Thoracic aorta (tissue), 2 donors: ENCODE results near the gene BEST1. TPM values are rescaled to one million over a fixed set of nuclear protein-coding genes. Genes with fewer than 3 reads are reported as not detected.

Experiments
- ATAC-seq: fragments of 150-250 bp; one replicate; pipeline ENCODE4 v1.8.0; 2017; ENCODE audit warnings: low read depth; ENCODE audit not compliant: insufficient number of reproducible peaks, low FRiP score
- DNase-seq: peaks from one replicate; pipeline ENCODE4 v3.0.0-alpha.2; 2020; ENCODE audit warnings: low spot score
- H3K27ac ChIP-seq, 2 donors: fragments of 200-600 bp; sonication (generic); 1 replicate in 1 of 2; 2 replicates in 1 of 2; pipeline ENCODE4 v1.5.1; 2016; ENCODE audit warnings: mild to moderate bottlenecking in 2 of 2, moderate library complexity in 2 of 2
- H3K27me3 ChIP-seq: fragments of 200-600 bp; sonication (generic); replicated peaks from 2 replicates; pipeline ENCODE4 v1.6.0; 2016; ENCODE audit warnings: mild to moderate bottlenecking; ENCODE audit not compliant: insufficient read depth
- H3K36me3 ChIP-seq: fragments of 200-600 bp; sonication (generic); one replicate; pipeline ENCODE4 v1.5.1; 2016
- H3K4me1 ChIP-seq, 2 donors: fragments of 200-600 bp; sonication (generic); 1 replicate in 1 of 2; 2 replicates in 1 of 2; pipeline versions ENCODE4 v1.5.1 to v1.6.0; 2016; ENCODE audit warnings: low read depth in 2 of 2, mild to moderate bottlenecking in 1 of 2; ENCODE audit not compliant: control insufficient read depth in 1 of 2
- H3K4me3 ChIP-seq: fragments of 200-600 bp; sonication (generic); 2 replicates; pipeline ENCODE4 v1.5.1; 2016; ENCODE audit warnings: mild to moderate bottlenecking
- H3K9me3 ChIP-seq: fragments of 200-600 bp; sonication (generic); 2 replicates; pipeline ENCODE4 v1.5.1; 2016
- CTCF ChIP-seq: fragments of 200-600 bp; sonication (generic); IDR thresholded peaks from one replicate; pipeline ENCODE4 v1.5.1; 2019; ENCODE audit warnings: antibody characterized with exemption
- total RNA-seq, 2 donors: library from RNA; depleted of rRNA; stranded (reverse); fragments of >200 nt; gene quantifications; one replicate each; pipeline versions ENCODE4 v1.1.0 to v1.2.3, GENCODE V29; 2016

Gene BEST1
- total RNA-seq, 2 donors from 2014 or later = 4.7 to 8.0 TPM

GRCh38 chr11:61917334-61918109, 32.6 kb upstream of the BEST1 start, which contains the start of gene RAB3IL1:
TSS of gene RAB3IL1 (minus strand) at chr11:61917566. CDS start at chr11:61917367, 199 bp downstream.
- H3K36me3 ChIP-seq = no peaks in the 10 kb centered on the region
- no peaks in the 10 kb centered on the region for H3K9me3 ChIP-seq
- H3K4me1 ChIP-seq = peaks cover 0 to 9% of the 10 kb centered on the region in 2 donors
- H3K4me3 ChIP-seq = peak within 1 kb of the TSS; percentile 81
- H3K27ac ChIP-seq = peak within 1 kb of the TSS; percentile 28 to 43
- ATAC-seq = peak; percentile 66
- H3K27me3 ChIP-seq = no peaks in the 10 kb centered on the region
- TF ChIP-seq CTCF = no peak
- no peak for DNase-seq

- H3K9me3 ChIP-seq = no peaks in the 10 kb centered on the region
- H3K36me3 ChIP-seq = no peaks in the 10 kb centered on the region
- no peak for TF ChIP-seq CTCF
- H3K4me1 ChIP-seq = peaks cover 4 to 17% of the 10 kb centered on the region in 2 donors
- DNase-seq = no peak
- ATAC-seq = no peak
- H3K4me3 ChIP-seq = peak overlapping the region; percentile 81
- no peak overlapping the region for H3K27ac ChIP-seq
- H3K27me3 ChIP-seq = no peaks in the 10 kb centered on the region
Observed at GRCh38 chr11:61918251-61918937, 31.8 kb upstream of the BEST1 start.

GRCh38 chr11:61918938-61919704, 31.0 kb upstream of the BEST1 start:
- H3K4me1 ChIP-seq = peaks cover 4 to 18% of the 10 kb centered on the region in 2 donors
- ATAC-seq = no peak
- DNase-seq = no peak
- TF ChIP-seq CTCF = no peak
- no peaks in the 10 kb centered on the region for H3K36me3 ChIP-seq
- no peaks in the 10 kb centered on the region for H3K27me3 ChIP-seq
- no peaks in the 10 kb centered on the region for H3K9me3 ChIP-seq
- no peak overlapping the region for H3K27ac ChIP-seq
- no peak overlapping the region for H3K4me3 ChIP-seq

- ATAC-seq = no peak
- Histone ChIP-seq H3K9me3 (no peaks in the 10 kb centered on the region), H3K36me3 (no peaks in the 10 kb centered on the region), H3K4me3 (no peak overlapping the region), H3K4me1 (peaks cover 4 to 18% of the 10 kb centered on the region in 2 donors), H3K27me3 (no peaks in the 10 kb centered on the region), H3K27ac (no peak overlapping the region)
- no peak for TF ChIP-seq CTCF
- DNase-seq = no peak
Observed at GRCh38 chr11:61919705-61920631, 30.2 kb upstream of the BEST1 start.
